ENCODE data around the gene SLC35F3.

GRCh38 chr1:234302354-234302962 is 398.0 kb downstream of the SLC35F3 start:
- TF ChIP-seq CTCF (IDR thresholded peaks at IDR 0.05; ENCODE audit: low read depth, low read length): no peak
- TF ChIP-seq MAX (IDR thresholded peaks at IDR 0.05; ENCODE audit: low read depth, low read length): no peak
- no peak for TF ChIP-seq POLR2A (IDR thresholded peaks at IDR 0.05; ENCODE audit: extremely low read depth, insufficient read length)

All from NB4 (cell line).